Stimulated activated CD8-positive, alpha-beta memory T cell treated with anti-CD3 and anti-CD28 coated beads, Interleukin-15, amount 100 ng/mL, for 1 hour (primary cell): ENCODE measurements around the gene TINAGL1.

Experiments used
- DNase-seq: peaks from one replicate; pipeline ENCODE4 v3.0.0-alpha.2; 2020; ENCODE audit warnings: low read depth

The TINAGL1 gene

GRCh38 chr1:31607360-31607759, 31.0 kb downstream of the TINAGL1 start:
- DNase-seq = no peak

DNA sequence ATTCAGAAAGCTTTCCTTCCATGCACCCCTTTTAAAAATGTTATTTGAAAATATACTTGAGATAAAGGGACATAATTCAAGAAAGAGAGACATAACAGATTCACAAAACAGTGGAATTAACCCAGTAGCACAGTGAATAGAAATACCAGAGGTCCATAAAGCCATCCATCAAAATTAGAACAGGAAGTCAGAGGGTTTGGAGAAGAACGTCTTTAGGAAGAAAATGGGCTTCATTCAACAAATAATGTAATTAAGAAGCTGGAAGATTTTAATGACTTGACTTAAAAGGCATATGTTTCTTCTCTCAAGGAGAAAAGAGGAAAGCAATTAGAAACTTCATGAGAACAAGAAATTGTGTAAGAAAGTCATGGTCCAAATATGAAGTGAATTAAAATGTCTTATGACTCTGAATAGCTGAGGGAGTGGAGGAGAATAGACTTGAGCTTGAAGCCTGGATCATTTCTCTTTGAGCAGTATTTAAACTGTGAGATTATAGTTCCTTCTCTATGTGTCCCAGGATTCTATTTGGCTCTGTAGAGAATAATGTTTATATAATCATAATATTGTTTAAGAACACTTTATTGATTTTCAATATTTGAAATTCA, 33.3 kb downstream of the TINAGL1 start:
- no peak for DNase-seq

- DNase-seq = no peak
Measured at GRCh38 chr1:31614414-31615005, 38.2 kb downstream of the TINAGL1 start.

GRCh38 chr1:31615414-31615813, 39.1 kb downstream of the TINAGL1 start:
- DNase-seq = no peak

GRCh38 chr1:31615939-31616338, 39.6 kb downstream of the TINAGL1 start:
- no peak for DNase-seq

DNA sequence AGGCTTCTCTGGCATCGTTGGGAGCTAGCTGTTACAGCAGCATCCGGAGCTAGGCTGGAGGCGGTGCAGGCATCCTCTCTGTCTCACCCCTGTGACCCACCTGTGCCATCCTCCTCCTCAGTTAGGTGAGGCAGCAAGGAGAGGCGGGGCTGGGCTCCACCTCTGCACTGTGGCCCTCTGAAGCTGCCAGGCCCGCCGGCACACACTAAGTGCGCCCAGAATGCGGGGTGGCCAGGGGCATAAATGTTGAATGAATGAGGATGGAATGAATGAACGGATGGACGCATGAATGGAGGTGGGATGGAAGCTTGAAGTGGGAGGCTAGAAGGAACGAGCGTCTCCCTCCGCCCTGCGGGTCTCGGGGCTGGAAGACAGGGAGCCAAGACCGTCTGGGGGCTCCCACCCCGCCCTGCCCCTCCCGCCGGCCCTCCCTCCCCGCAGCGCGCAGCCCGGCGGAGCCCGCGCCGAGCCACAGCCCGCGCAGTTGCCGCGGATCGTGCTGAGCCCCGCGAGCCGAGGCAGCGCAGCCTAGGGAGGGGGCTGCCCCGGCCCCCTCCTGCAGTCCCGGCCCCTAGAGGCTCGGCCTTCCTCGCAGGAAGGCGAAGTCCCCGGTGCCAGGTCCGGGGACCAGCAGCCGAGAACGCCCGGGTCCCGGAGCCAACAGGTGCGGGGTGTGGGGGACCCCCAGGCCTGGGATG, 41.1 kb downstream of the TINAGL1 start, which contains the start of gene HCRTR1:
HCRTR1 (plus strand) TSS at position 472 of the 698 bp plus-strand sequence. CDS start 1,504 bp downstream, outside the sequence.
- no peak for DNase-seq

- DNase-seq = peak; percentile 23
Measured at GRCh38 chr1:31617916-31618746, 41.8 kb downstream of the TINAGL1 start.

DNA sequence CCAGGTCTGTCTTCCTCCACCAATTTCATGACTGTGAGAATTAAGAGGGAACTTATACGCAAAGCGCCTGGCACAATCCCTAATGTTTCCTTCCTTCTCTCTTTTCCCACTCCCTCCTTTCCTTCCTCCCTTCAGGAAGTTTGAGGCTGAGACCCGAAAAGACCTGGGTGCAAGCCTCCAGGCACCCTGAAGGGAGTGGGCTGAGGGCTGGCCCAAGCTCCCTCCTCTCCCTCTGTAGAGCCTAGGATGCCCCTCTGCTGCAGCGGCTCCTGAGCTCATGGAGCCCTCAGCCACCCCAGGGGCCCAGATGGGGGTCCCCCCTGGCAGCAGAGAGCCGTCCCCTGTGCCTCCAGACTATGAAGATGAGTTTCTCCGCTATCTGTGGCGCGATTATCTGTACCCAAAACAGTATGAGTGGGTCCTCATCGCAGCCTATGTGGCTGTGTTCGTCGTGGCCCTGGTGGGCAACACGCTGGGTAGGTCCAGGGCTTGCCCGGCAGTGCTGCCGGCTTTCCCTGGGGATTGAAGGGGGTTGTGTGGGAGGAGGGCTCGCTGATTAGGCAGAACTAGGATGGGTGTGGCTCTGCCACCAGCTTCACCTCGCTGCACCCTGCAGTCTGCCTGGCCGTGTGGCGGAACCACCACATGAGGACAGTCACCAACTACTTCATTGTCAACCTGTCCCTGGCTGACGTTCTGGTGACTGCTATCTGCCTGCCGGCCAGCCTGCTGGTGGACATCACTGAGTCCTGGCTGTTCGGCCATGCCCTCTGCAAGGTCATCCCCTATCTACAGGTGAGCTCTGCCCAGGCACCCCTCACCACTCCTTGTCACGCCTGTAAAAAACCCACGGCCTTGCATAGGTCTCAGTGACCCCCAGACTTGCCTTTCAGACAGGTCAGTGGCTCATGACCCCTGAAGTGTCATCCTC, 42.9 kb downstream of the TINAGL1 start:
- no peak for DNase-seq

- DNase-seq = no peak
Measured at GRCh38 chr1:31620631-31621497, 44.5 kb downstream of the TINAGL1 start.

- DNase-seq = no peak
Measured at GRCh38 chr1:31621498-31621820, 45.1 kb downstream of the TINAGL1 start.

GRCh38 chr1:31621847-31622730, 45.8 kb downstream of the TINAGL1 start:
- no peak for DNase-seq

- no peak for DNase-seq
Measured at GRCh38 chr1:31623365-31623764, 47.0 kb downstream of the TINAGL1 start.

DNA sequence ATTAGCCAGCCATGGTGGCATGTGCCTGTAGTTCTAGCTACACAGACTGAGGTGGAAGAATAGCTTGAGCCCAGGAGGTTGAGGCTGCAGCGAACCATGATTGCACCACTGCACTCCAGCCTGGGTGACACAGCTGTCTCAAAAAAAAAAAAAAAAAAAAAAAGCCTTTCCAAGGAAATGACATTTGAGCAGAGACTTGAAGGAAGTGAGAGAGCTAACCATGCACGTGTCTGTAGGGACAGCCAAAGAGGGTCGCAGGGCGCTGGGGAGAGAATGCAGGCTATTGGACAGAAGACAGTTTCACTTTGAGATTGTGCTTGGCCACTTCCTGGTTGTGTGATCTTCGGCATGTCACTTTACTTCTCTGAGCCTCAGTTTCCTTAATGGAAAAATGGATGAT, 48.0 kb downstream of the TINAGL1 start:
- no peak for DNase-seq

- no peak for DNase-seq
Measured at GRCh38 chr1:31624731-31625514, 48.6 kb downstream of the TINAGL1 start.

GRCh38 chr1:31625561-31626222, 49.4 kb downstream of the TINAGL1 start:
- DNase-seq = no peak

DNA sequence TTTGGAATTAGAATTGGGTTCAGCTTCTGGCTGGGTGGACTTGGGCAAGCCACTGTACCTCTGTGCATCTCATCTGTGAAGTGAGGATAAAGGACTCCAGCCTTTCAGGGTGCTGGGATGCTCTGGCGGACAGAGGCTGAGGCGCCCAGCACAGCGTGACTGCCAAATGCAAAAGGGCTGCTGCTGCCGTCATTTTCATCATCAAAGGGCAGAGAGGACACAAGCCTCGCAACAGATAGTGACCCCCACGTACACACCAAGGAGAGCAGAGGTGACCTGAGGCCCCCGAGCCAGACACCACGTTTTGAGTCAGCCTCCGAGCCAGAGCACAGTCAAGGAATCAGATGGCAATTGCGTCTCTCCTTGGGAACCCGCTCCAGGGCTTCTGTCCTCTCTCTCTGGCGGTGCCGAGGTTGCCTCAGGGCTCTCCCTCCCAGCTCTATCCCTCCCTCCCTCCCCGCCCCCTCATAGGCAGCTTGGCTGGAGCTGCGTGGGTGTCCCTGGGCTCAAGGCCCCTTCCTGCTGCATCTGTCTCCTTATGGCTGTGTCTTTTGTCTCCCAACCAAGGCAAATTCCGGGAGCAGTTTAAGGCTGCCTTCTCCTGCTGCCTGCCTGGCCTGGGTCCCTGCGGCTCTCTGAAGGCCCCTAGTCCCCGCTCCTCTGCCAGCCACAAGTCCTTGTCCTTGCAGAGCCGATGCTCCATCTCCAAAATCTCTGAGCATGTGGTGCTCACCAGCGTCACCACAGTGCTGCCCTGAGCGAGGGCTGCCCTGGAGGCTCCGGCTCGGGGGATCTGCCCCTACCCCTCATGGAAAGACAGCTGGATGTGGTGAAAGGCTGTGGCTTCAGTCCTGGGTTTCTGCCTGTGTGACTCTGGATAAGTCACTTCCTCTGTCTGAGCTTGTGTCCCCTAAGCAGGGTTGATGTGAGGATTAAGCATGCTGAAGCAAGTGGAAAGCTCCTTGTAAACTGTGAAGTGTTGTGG, 50.2 kb downstream of the TINAGL1 start:
- no peak for DNase-seq
